Neutrophil (primary cell): ENCODE results near the gene RHBG.

ENCODE experiments used
- H3K27ac ChIP-seq: fragments of 200-600 bp; sonication (generic); 2 replicates; pipeline ENCODE4 v1.5.1; 2016; ENCODE audit warnings: mild to moderate bottlenecking, moderate library complexity
- H3K27me3 ChIP-seq: fragments of 200-600 bp; sonication (generic); 2 replicates; pipeline ENCODE4 v1.6.0; 2016; ENCODE audit warnings: mild to moderate bottlenecking
- H3K36me3 ChIP-seq: fragments of 200-600 bp; sonication (generic); 2 replicates; pipeline ENCODE4 v1.5.1; 2017
- H3K4me1 ChIP-seq, 2 experiments: fragments of 200-600 bp in 1 of 2; sonication (generic) in 1 of 2; 1 replicate in 1 of 2; 2 replicates in 1 of 2; pipeline versions ENCODE4 v1.5.1 to v1.6.1; 2013 to 2016; ENCODE audit warnings: low read depth in 1 of 2, low read length in 1 of 2, mild to moderate bottlenecking in 1 of 2, moderate library complexity in 1 of 2; ENCODE audit not compliant: control insufficient read depth in 1 of 2, insufficient read depth in 1 of 2
- H3K4me3 ChIP-seq, 2 experiments: fragments of 200-600 bp in 1 of 2; sonication (generic) in 1 of 2; 1 replicate in 1 of 2; 2 replicates in 1 of 2; pipeline ENCODE4 v1.5.1; 2013 to 2016; ENCODE audit warnings: low read depth in 1 of 2, low read length in 1 of 2, mild to moderate bottlenecking in 1 of 2, moderate library complexity in 1 of 2
- H3K9me3 ChIP-seq: fragments of 200-600 bp; sonication (generic); 2 replicates; pipeline ENCODE4 v1.5.1; 2016
- TF ChIP-seq, protein P1 (sequence below): fragments of 200-600 bp; sonication (generic); IDR thresholded peaks from 2 replicates; pipeline ENCODE4 v1.5.1; 2016; ENCODE audit warnings: antibody characterized with exemption

RHBG gene

DNA sequence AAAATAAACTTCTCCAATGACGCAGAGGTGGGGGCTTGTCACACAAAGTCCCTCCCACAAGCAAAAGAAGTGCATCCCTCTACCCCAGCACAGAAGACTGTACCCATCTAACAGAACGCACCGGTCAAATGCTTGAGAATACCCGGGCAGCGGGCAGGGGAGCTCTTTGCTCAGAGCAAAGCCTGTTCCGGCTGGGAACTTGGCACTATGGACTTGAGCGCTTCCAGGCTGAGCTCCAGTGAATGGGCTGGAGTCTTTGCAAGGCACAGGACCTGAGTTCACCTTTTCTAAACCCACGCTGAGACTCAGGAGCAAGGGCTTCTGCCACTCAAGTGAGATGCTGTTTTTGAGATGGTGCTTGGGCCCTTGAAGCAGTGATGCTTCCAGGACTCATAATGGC lies 20.3 kb downstream of the RHBG start:
- no peaks in the 10 kb centered on the region for H3K4me1 ChIP-seq
- TF ChIP-seq, protein P1, sequence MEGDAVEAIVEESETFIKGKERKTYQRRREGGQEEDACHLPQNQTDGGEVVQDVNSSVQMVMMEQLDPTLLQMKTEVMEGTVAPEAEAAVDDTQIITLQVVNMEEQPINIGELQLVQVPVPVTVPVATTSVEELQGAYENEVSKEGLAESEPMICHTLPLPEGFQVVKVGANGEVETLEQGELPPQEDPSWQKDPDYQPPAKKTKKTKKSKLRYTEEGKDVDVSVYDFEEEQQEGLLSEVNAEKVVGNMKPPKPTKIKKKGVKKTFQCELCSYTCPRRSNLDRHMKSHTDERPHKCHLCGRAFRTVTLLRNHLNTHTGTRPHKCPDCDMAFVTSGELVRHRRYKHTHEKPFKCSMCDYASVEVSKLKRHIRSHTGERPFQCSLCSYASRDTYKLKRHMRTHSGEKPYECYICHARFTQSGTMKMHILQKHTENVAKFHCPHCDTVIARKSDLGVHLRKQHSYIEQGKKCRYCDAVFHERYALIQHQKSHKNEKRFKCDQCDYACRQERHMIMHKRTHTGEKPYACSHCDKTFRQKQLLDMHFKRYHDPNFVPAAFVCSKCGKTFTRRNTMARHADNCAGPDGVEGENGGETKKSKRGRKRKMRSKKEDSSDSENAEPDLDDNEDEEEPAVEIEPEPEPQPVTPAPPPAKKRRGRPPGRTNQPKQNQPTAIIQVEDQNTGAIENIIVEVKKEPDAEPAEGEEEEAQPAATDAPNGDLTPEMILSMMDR, result no peak
- H3K4me3 ChIP-seq, result no peak overlapping the region
- H3K36me3 ChIP-seq, result no peaks in the 10 kb centered on the region
- H3K27me3 ChIP-seq, result peaks cover 82% of the 10 kb centered on the region
- no peak overlapping the region for H3K27ac ChIP-seq
- H3K9me3 ChIP-seq, result no peaks in the 10 kb centered on the region

DNA sequence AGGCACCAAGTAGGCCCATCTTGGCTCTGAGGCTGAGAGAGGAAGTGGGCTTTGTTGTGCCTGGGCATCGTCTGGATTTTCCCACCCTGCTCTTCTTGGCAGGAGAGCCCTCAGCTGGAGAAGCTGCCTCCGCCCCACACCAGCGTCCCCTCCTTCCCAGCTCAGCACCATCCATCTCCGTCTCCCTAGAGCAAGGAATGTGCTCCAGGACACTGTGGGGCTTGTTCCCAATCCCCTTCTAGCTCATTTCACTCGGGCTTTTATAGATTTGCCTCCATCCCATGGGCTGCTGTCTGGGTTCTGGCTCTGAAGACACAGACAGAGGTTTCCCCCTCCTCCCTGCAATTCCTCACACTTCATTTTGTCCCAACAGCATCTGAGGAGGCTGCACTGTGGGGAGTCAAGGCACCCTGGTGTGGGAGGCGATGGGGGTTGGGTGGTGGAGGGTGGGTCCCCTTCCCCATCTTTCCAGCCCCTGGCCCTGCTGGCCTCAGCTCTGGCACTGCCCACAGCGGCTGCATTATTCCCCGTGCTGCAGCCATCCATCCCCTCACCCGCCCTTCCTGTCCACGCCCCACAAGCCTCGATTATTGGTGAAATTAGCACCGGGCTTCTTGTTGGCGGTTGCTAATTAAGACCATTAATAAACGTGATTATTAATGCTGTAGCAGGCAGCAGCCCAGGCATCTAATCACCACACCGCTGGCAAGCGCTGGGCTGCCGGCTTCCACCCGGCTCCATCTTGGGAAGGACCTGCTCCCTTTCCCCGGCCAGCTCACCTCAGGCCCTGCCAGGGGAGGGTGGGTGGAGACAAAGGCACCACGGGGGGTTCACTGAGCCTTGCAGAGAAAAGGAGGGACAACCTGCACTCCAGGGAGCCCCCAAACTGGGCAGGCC lies 21.7 kb downstream of the RHBG start:
- H3K27ac ChIP-seq, result no peak overlapping the region
- H3K27me3 ChIP-seq, result peaks cover 73% of the 10 kb centered on the region
- TF ChIP-seq, protein P1, result no peak
- H3K4me1 ChIP-seq, result no peaks in the 10 kb centered on the region
- H3K9me3 ChIP-seq, result no peaks in the 10 kb centered on the region
- no peak overlapping the region for H3K4me3 ChIP-seq
- no peaks in the 10 kb centered on the region for H3K36me3 ChIP-seq

DNA sequence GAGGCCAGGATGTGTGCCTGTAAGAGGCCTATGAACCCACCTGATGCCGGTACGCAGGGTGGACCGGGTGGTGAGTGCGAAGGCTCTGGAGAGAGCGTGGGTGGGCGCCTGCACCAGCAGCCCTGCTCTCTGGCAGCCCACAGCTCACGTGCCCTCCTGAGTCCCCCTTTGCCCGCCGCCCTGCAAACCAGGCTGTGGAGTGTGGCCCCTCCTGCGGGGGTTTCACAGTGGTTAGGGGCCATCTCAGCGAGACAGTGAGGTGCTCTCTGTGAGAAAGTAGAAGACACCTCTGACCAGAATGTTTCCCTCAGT lies 22.3 kb downstream of the RHBG start:
- TF ChIP-seq, protein P1, result no peak

DNA sequence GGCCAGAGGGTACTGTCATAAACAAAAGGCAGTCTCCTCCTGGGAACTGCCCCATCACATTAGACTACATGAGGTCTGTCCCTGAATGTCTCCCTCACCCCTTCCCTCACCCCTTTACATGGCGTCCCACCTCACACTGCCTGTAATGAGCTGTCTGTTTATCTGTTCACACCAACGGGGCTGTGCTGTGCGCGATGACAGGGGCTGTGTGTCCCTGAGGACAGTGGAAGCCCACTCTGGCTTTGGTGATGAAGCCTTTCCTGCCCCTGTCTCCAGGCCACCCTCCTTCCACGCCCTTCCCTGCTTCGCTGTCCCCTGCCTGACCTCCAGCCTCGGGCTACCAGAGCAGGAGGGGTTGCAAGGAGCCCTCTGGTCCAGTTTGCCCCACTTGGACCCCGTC lies 22.7 kb downstream of the RHBG start:
- TF ChIP-seq, protein P1, result no peak
- H3K27ac ChIP-seq, result no peak overlapping the region
- H3K36me3 ChIP-seq, result no peaks in the 10 kb centered on the region
- H3K4me1 ChIP-seq, result no peaks in the 10 kb centered on the region
- H3K27me3 ChIP-seq, result peaks cover 71% of the 10 kb centered on the region
- H3K4me3 ChIP-seq, result no peak overlapping the region
- no peaks in the 10 kb centered on the region for H3K9me3 ChIP-seq

More for the DNA sequence above, 22.3 kb downstream of the RHBG start:
- Histone ChIP-seq H3K36me3 (no peaks in the 10 kb centered on the region), H3K27ac (no peak overlapping the region), H3K27me3 (peaks cover 73% of the 10 kb centered on the region), H3K9me3 (no peaks in the 10 kb centered on the region), H3K4me3 (no peak overlapping the region), H3K4me1 (no peaks in the 10 kb centered on the region)

DNA sequence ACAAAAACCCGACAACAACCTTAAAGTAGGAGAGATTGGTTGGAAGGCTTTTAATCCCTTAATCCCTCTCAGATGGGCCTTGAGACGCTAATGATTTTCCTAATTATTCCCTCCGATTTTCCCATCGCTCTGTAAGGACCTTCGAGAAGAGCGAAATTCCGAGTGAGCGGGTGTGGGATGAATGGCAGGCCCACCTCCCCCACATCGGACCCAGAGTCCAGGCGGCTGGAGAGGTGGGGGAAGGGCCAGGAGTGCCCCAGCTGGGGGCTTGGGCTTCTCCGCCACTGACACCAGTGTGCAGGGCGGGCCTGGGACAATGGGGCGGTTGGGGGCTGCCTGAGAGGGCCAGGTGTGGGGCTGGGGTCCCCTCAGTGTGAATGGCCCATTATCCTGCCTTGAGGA lies 23.4 kb downstream of the RHBG start:
- Histone ChIP-seq H3K27ac (no peak overlapping the region), H3K27me3 (peaks cover 63% of the 10 kb centered on the region), H3K36me3 (no peaks in the 10 kb centered on the region), H3K9me3 (no peaks in the 10 kb centered on the region), H3K4me3 (no peak overlapping the region), H3K4me1 (no peaks in the 10 kb centered on the region)
- TF ChIP-seq, protein P1, result no peak
